K562 (cell line): ENCODE results near the gene RUNX1. TPM values are rescaled to one million over a fixed set of nuclear protein-coding genes. Genes with fewer than 3 reads are reported as not detected.

Experiments used
- ATAC-seq: fragments of 200-7000 bp; cut with Tn5 transposase; 3 replicates; pipeline ENCODE4 v1.9.1; 2020; ENCODE audit warnings: moderate library complexity
- BruUV-seq: library from RNA; stranded (reverse); fragments of 400-500 nt; replicated peaks from 2 replicates; lab custom pipeline; 2021; lab: Mats Ljungman, UMichigan
- CTCF ChIA-PET: fragments of 300-600 bp; formaldehyde crosslinking; extraction: SDS; loops from one replicate; lab custom pipeline; 2021; ENCODE audit warnings: low intra/inter-chr PET ratio; lab: Yijun Ruan, JAX
- POLR2A ChIA-PET: fragments of 300-600, 350-650 bp; sonication (Branson Sonifier 250); formaldehyde crosslinking; extraction: SDS; loops from one replicate; lab custom pipeline; 2021; ENCODE audit warnings: antibody characterized with exemption, inconsistent platforms; lab: Yijun Ruan, JAX
- DNase-seq, 4 experiments: peaks; one replicate each; pipeline versions ENCODE4 v3.0.0 to v3.0.0-alpha.2; 2011 to 2018; ENCODE audit warnings: low spot score in 3 of 4, mixed read lengths in 3 of 4; ENCODE audit errors: extremely low read depth in 1 of 4
- FAIRE-seq: peaks from 2 replicates; lab custom pipeline; 2011; peaks lifted over from hg19 to GRCh38; lab: Jason Lieb, UNC
- H2AFZ ChIP-seq: 2 replicates; pipeline ENCODE4 v1.6.0; 2011; ENCODE audit warnings: low read depth, low read length, control low read depth, inconsistent platforms
- H3K27ac ChIP-seq: fragments of 200-600 bp; 3 replicates; pipeline ENCODE4 v1.8.0; 2011; ENCODE audit warnings: low read depth, mild to moderate bottlenecking, control low read depth, inconsistent platforms, low read length, moderate library complexity, mixed read lengths; ENCODE audit errors: extremely low read depth
- H3K27me3 ChIP-seq, 2 experiments: fragments of 300-600 bp in 1 of 2; 2 replicates in 1 of 2; 3 replicates in 1 of 2; pipeline versions ENCODE4 v1.6.0 to v1.8.0; 2011; ENCODE audit warnings: inconsistent platforms in 2 of 2, low read length in 2 of 2, mild to moderate bottlenecking in 1 of 2, mixed read lengths in 1 of 2, moderate library complexity in 1 of 2; ENCODE audit not compliant: control insufficient read depth in 2 of 2, insufficient read depth in 2 of 2
- H3K36me3 ChIP-seq: fragments of 300-600 bp; 3 replicates; pipeline ENCODE4 v1.8.0; 2011; ENCODE audit warnings: mild to moderate bottlenecking, low read length, inconsistent platforms; ENCODE audit not compliant: control insufficient read depth, insufficient read depth
- H3K4me1 ChIP-seq, 2 experiments: fragments of 200-600 bp in 1 of 2; replicated peaks in 1 of 2; 2 replicates in 1 of 2; 3 replicates in 1 of 2; pipeline versions ENCODE4 v1.5.1 to v1.8.0; 2011; ENCODE audit warnings: inconsistent platforms in 2 of 2, low read length in 2 of 2, mild to moderate bottlenecking in 1 of 2, mixed read lengths in 1 of 2, moderate library complexity in 1 of 2; ENCODE audit not compliant: control insufficient read depth in 2 of 2, insufficient read depth in 2 of 2
- H3K4me2 ChIP-seq: 2 replicates; pipeline ENCODE4 v1.6.1; 2011; ENCODE audit warnings: low read length, control low read depth, inconsistent platforms, mixed read lengths; ENCODE audit not compliant: insufficient read depth
- H3K4me3 ChIP-seq: fragments of 200-600 bp; sonication (generic), shearing (Covaris generic); 2 replicates; pipeline ENCODE4 v1.5.1; 2016; ENCODE audit warnings: control low read depth, inconsistent platforms
- H3K79me2 ChIP-seq: fragments of 200-600 bp; 3 replicates; pipeline ENCODE4 v1.8.0; 2011; ENCODE audit warnings: low read length, inconsistent platforms; ENCODE audit not compliant: control insufficient read depth, insufficient read depth
- H3K9ac ChIP-seq, 2 experiments: 2 replicates each; pipeline versions ENCODE4 v1.6.0 to v1.6.1; 2011; ENCODE audit warnings: low read depth in 2 of 2, low read length in 2 of 2, control low read depth in 1 of 2, inconsistent platforms in 1 of 2, mild to moderate bottlenecking in 1 of 2, mixed read lengths in 1 of 2; ENCODE audit not compliant: insufficient read depth in 1 of 2
- H3K9me1 ChIP-seq: one replicate; pipeline ENCODE4 v1.6.0; 2011; ENCODE audit warnings: inconsistent platforms, mild to moderate bottlenecking, low read length, moderate library complexity; ENCODE audit not compliant: control insufficient read depth, insufficient read depth
- H3K9me3 ChIP-seq: replicated peaks from 2 replicates; pipeline ENCODE4 v1.5.1; 2011; ENCODE audit warnings: low read depth, low read length, inconsistent platforms; ENCODE audit not compliant: control insufficient read depth, insufficient read depth
- H4K20me1 ChIP-seq: replicated peaks from 2 replicates; pipeline ENCODE4 v1.6.1; 2011; ENCODE audit warnings: low read length, inconsistent platforms, mixed read lengths; ENCODE audit not compliant: control insufficient read depth, insufficient read depth
- CCAR2 ChIP-seq: fragments of 200-400 bp; formaldehyde crosslinking; IDR thresholded peaks from 2 replicates; pipeline ENCODE4 v1.6.1; 2017; ENCODE audit warnings: mild to moderate bottlenecking, low read depth, low read length
- EHMT2 ChIP-seq: fragments of 450-650 bp; IDR thresholded peaks from 2 replicates; pipeline ENCODE4 v1.6.1; 2018; ENCODE audit warnings: antibody characterized with exemption
- FOSL1 ChIP-seq: fragments of 200-800 bp; sonication (Bioruptor generic); conservative IDR thresholded peaks from 2 replicates; pipeline ENCODE4 v1.6.1; 2016; ENCODE audit warnings: missing genetic modification characterization, missing compliant biosample characterization
- GTF2E2 ChIP-seq: fragments of 200-800 bp; sonication (Bioruptor generic); IDR thresholded peaks from 2 replicates; pipeline ENCODE4 v1.6.1; 2016; ENCODE audit warnings: missing genetic modification characterization, missing compliant biosample characterization
- MCM7 ChIP-seq, 2 experiments: fragments of 450-650 bp; IDR thresholded peaks; 2 replicates each; pipeline ENCODE4 v1.6.1; 2016 to 2018
- SP1 ChIP-seq: sonication (generic); formaldehyde crosslinking; IDR thresholded peaks from 2 replicates; pipeline ENCODE4 v1.8.1; 2022; ENCODE audit warnings: mild to moderate bottlenecking, missing genetic modification reagents
- TBP ChIP-seq: optimal IDR thresholded peaks from 2 replicates; pipeline ENCODE3; 2011; ENCODE audit warnings: low read depth, low read length, improper control_type of control experiment
- ZNF143 ChIP-seq: sonication (generic); formaldehyde crosslinking; IDR thresholded peaks from 2 replicates; pipeline ENCODE4 v1.9.0; 2022; ENCODE audit warnings: mild to moderate bottlenecking, missing genetic modification reagents
- ZNF175 ChIP-seq: fragments of 200-800 bp; sonication (Bioruptor generic); IDR thresholded peaks from 2 replicates; pipeline ENCODE4 v1.6.1; 2016; ENCODE audit warnings: low read depth, mild to moderate bottlenecking, missing genetic modification characterization, missing compliant biosample characterization
- ZNF561 ChIP-seq: fragments of 450-650 bp; formaldehyde crosslinking; conservative IDR thresholded peaks from 2 replicates; pipeline ENCODE4 v1.4.0; 2020; ENCODE audit warnings: mild to moderate bottlenecking, moderate library complexity
- ZNF57 ChIP-seq: fragments of 450-650 bp; formaldehyde crosslinking; IDR thresholded peaks from 2 replicates; pipeline ENCODE4 v1.4.0; 2020; ENCODE audit warnings: mild to moderate bottlenecking, moderate library complexity
- WGBS: fragments of 100-300 bp; shearing (Covaris generic); methylation state at CpG from one replicate; pipeline ENCODE4 v1.1.6; 2016; ENCODE audit warnings: low coverage, mixed read lengths; ENCODE audit not compliant: insufficient coverage; ENCODE audit errors: missing lambda C conversion rate; 5-methylcytosine and 5-hydroxymethylcytosine counted together
- in situ Hi-C: fragments of 300-500 bp; cut with MboI; formaldehyde crosslinking; loops from 4 replicates; pipeline ENCODE4 v1.15.0; 2018; ENCODE audit warnings: inconsistent platforms, mixed read lengths
- intact Hi-C: fragments of 100-400 bp; cut with micrococcal nuclease; formaldehyde crosslinking; loops from 2 replicates; pipeline ENCODE4 v1.14.2; 2022
- polyA plus RNA-seq, 8 experiments: library from polyadenylated mRNA; depleted of rRNA in 4 of 8; stranded (reverse) in 5 of 8; unstranded in 3 of 8; fragments of >200 nt; fragmentation: Nextera tagmentation in 2 of 8; fragmentation: Illumina TruSeq in 1 of 8; extraction: Ambion mirVana in 2 of 8; extraction: Trizol in 1 of 8; gene quantifications; 2 replicates each; pipeline versions ENCODE4 v1.2.1 to v1.2.3, GENCODE V29; 2011 to 2014; ENCODE audit warnings: inconsistent platforms in 1 of 8, missing spikeins in 1 of 8
- total RNA-seq, 7 experiments: library from RNA; depleted of rRNA in 6 of 7; stranded (reverse); fragments of >200 nt in 6 of 7; fragmentation: Illumina TruSeq in 2 of 7; extraction: Trizol in 2 of 7; gene quantifications; 2 replicates each; pipeline versions ENCODE4 v1.2.1 to v1.2.3, GENCODE V29; 2011 to 2021; ENCODE audit warnings: low replicate concordance in 1 of 7
- TF ChIP-seq, protein P1 (sequence below): fragments of 450-650 bp; IDR thresholded peaks from 2 replicates; pipeline ENCODE4 v1.6.1; 2018; ENCODE audit not compliant: partially characterized antibody
- TF ChIP-seq, protein P2 (sequence below), 2 experiments: fragments of 450-650 bp; IDR thresholded peaks; 2 replicates each; pipeline ENCODE4 v1.6.1; 2016
- TF ChIP-seq, protein P3 (sequence below): fragments of 450-650 bp; formaldehyde crosslinking; IDR thresholded peaks from 2 replicates; pipeline ENCODE4 v1.4.0; 2020; ENCODE audit warnings: mild to moderate bottlenecking, moderate library complexity

The RUNX1 gene
- total and polyA plus RNA-seq, 9 of the 15 experiments (the other 6 are each of a cell fraction or from before 2014, with no cell fraction given), result 2.2 to 68.6 (median 17.8) TPM

DNA sequence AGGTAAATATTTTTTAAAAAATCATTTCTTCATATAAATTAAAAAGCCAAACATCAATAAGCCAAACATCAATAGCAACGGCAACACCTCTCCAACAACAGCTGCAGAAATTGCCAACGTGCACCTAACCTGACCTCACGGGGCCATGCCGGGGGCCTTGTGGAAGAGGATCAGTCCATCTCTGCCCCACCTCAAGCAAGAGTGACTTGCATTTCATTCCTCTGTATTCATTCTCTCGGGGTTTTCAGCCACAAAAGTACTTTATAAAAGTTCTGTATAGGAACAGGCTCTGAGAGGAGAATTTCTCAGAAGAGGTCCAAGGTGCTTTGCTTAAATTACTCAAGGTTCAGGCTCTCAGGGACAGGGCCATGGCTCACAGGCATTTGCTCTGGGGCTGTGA lies 100.9 kb downstream of the RUNX1 start (continued):
- TF ChIP-seq, protein P1, sequence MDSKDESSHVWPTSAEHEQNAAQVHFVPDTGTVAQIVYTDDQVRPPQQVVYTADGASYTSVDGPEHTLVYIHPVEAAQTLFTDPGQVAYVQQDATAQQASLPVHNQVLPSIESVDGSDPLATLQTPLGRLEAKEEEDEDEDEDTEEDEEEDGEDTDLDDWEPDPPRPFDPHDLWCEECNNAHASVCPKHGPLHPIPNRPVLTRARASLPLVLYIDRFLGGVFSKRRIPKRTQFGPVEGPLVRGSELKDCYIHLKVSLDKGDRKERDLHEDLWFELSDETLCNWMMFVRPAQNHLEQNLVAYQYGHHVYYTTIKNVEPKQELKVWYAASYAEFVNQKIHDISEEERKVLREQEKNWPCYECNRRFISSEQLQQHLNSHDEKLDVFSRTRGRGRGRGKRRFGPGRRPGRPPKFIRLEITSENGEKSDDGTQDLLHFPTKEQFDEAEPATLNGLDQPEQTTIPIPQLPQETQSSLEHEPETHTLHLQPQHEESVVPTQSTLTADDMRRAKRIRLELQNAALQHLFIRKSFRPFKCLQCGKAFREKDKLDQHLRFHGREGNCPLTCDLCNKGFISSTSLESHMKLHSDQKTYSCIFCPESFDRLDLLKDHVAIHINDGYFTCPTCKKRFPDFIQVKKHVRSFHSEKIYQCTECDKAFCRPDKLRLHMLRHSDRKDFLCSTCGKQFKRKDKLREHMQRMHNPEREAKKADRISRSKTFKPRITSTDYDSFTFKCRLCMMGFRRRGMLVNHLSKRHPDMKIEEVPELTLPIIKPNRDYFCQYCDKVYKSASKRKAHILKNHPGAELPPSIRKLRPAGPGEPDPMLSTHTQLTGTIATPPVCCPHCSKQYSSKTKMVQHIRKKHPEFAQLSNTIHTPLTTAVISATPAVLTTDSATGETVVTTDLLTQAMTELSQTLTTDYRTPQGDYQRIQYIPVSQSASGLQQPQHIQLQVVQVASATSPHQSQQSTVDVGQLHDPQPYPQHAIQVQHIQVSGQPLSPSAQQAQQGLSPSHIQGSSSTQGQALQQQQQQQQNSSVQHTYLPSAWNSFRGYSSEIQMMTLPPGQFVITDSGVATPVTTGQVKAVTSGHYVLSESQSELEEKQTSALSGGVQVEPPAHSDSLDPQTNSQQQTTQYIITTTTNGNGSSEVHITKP, result peak; percentile 14
- TF ChIP-seq, all 486 proteins: peak for 5

DNA sequence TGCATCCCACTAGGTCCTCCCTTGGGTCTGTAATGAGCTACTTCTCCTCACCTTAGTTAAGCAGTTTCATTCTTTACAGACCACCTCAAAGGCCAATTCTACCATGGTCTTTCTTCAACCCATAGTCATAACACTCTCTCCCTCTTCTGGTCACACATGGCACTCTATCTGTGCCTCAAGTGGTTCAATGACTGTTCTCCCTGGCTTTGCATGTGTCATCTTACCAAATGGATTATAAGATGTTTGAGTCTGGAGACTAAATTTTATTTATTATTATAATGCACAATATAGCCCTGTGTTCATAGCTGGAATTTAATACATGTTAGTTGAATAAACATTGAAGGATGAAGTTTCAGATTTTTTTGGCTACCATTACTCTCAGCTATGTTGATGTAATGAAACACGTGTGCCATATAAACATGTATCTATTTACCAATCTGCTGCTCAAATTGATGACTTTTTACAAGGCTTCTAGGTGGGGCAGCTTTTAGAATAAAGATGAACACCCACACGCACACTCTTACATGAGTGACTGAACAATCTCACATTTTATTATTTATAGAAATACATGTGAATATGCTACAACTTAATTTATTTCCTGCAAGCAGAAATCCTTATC lies 102.1 kb downstream of the RUNX1 start:
- H4K20me1 ChIP-seq, result no peaks in the 10 kb centered on the region
- H3K36me3 ChIP-seq, result no peaks in the 10 kb centered on the region
- peaks cover 15 to 50% of the 10 kb centered on the region in 2 experiments for H3K4me1 ChIP-seq
- H3K9me1 ChIP-seq, result no peaks in the 10 kb centered on the region
- FAIRE-seq (no peak), DNase-seq (no peak), ATAC-seq (peak; percentile 55)
- in situ Hi-C loops (no loop called here), intact Hi-C loops (no loop called here)
- H3K4me2 ChIP-seq, result no peak overlapping the region
- H3K9ac ChIP-seq, result no peak overlapping the region
- POLR2A ChIA-PET, result interaction anchor here (0.7 to 1.6 kb wide), 5 partner anchors 11 to 58 kb away, joined by 3 to 6 read pairs (median 4); no protein-coding TSS in a partner anchor
- CTCF ChIA-PET, result no interaction called here
- no peak overlapping the region for H3K4me3 ChIP-seq
- no peaks in the 10 kb centered on the region for H3K27me3 ChIP-seq
- no TSS peak for BruUV-seq
- H3K27ac ChIP-seq, result no peak overlapping the region
- 64% methylated on average over 2 of the region's 2 CpGs for WGBS
- no peaks in the 10 kb centered on the region for H3K79me2 ChIP-seq
- H2AFZ ChIP-seq, result peak overlapping the region; percentile 18
- H3K9me3 ChIP-seq, result no peaks in the 10 kb centered on the region
- TF ChIP-seq EHMT2, result 0 out of 2 replicates have a peak, but pooled peaks have one; percentile 42
- no peak for TF ChIP-seq SP1 (CRISPR knock-in tag)
- TF ChIP-seq ZNF57 (CRISPR knock-in tag), result no peak
- TF ChIP-seq MCM7 (IDR thresholded peaks at IDR 0.05), result no peak
- TF ChIP-seq GTF2E2 (tag), result no peak
- no peak for TF ChIP-seq ZNF175 (CRISPR knock-in tag)
- no peak for TF ChIP-seq ZNF561 (CRISPR knock-in tag)
- no peak for TF ChIP-seq FOSL1 (tag)
- TF ChIP-seq, protein P2, sequence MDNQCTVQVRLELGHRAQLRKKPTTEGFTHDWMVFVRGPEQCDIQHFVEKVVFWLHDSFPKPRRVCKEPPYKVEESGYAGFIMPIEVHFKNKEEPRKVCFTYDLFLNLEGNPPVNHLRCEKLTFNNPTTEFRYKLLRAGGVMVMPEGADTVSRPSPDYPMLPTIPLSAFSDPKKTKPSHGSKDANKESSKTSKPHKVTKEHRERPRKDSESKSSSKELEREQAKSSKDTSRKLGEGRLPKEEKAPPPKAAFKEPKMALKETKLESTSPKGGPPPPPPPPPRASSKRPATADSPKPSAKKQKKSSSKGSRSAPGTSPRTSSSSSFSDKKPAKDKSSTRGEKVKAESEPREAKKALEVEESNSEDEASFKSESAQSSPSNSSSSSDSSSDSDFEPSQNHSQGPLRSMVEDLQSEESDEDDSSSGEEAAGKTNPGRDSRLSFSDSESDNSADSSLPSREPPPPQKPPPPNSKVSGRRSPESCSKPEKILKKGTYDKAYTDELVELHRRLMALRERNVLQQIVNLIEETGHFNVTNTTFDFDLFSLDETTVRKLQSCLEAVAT (IDR thresholded peaks at IDR 0.05), result no peak
- TF ChIP-seq TBP, result no peak
- no peak for TF ChIP-seq ZNF143 (CRISPR knock-in tag)
- TF ChIP-seq, protein P3, sequence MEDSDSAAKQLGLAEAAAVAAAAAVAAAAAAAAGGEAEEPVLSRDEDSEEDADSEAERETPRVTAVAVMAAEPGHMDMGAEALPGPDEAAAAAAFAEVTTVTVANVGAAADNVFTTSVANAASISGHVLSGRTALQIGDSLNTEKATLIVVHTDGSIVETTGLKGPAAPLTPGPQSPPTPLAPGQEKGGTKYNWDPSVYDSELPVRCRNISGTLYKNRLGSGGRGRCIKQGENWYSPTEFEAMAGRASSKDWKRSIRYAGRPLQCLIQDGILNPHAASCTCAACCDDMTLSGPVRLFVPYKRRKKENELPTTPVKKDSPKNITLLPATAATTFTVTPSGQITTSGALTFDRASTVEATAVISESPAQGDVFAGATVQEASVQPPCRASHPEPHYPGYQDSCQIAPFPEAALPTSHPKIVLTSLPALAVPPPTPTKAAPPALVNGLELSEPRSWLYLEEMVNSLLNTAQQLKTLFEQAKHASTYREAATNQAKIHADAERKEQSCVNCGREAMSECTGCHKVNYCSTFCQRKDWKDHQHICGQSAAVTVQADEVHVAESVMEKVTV, result no peak
- TF ChIP-seq CCAR2, result no peak
